Measurements from ENCODE around the gene ENTHD1. TPM values are rescaled to one million over a fixed set of nuclear protein-coding genes. Genes with fewer than 3 reads are reported as not detected.

ENTHD1 gene
- total RNA-seq, 2 donors from 2014 or later: 0.09 to 5.1 TPM

GRCh38 chr22:39718206-39718605 lies 175.4 kb downstream of the ENTHD1 start:
- DNase-seq (ENCODE audit: low spot score): no peak
- Histone ChIP-seq H3K4me3 (no peak overlapping the region), H3K4me1 (replicated peaks) (no peaks in the 10 kb centered on the region), H3K9me3 (no peaks in the 10 kb centered on the region), H3K27me3 (replicated peaks; ENCODE audit: insufficient read depth) (no peaks in the 10 kb centered on the region), H3K27ac (no peak overlapping the region), H3K36me3 (no peaks in the 10 kb centered on the region)
- intact Hi-C loops (cut with DNase I): no loop called here
- 71% methylated on average over 7 of the region's 7 CpGs for WGBS
- no peak for TF ChIP-seq POLR2A (IDR thresholded peaks at IDR 0.05)
- TF ChIP-seq, protein P1, sequence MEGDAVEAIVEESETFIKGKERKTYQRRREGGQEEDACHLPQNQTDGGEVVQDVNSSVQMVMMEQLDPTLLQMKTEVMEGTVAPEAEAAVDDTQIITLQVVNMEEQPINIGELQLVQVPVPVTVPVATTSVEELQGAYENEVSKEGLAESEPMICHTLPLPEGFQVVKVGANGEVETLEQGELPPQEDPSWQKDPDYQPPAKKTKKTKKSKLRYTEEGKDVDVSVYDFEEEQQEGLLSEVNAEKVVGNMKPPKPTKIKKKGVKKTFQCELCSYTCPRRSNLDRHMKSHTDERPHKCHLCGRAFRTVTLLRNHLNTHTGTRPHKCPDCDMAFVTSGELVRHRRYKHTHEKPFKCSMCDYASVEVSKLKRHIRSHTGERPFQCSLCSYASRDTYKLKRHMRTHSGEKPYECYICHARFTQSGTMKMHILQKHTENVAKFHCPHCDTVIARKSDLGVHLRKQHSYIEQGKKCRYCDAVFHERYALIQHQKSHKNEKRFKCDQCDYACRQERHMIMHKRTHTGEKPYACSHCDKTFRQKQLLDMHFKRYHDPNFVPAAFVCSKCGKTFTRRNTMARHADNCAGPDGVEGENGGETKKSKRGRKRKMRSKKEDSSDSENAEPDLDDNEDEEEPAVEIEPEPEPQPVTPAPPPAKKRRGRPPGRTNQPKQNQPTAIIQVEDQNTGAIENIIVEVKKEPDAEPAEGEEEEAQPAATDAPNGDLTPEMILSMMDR (IDR thresholded peaks at IDR 0.05): no peak
- no peak for TF ChIP-seq POLR2AphosphoS5 (IDR thresholded peaks at IDR 0.05)

DNA sequence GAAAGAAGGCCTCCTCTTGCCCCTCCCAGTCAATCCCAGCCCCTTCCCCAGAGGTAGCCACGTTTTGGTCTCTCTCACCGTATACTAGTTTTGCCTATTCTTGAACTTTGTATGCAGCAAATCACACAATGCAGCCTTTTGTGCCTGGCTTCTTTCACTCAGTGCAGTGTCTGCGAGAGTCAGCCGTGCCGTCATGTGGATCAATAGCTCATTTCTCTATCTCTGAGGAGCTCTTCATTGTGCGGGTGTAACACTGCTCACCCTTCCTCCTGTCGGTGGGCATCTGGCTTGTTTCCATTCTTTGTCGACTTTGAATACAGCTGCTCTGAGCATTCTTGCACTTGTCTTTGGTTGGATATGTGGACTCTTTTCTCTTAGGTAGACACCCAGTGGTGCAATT lies 176.5 kb downstream of the ENTHD1 start:
- no peaks in the 10 kb centered on the region for H3K9me3 ChIP-seq
- no peak overlapping the region for H3K4me3 ChIP-seq
- no peaks in the 10 kb centered on the region for H3K27me3 ChIP-seq (replicated peaks; ENCODE audit: insufficient read depth)
- no peak overlapping the region for H3K27ac ChIP-seq
- no peaks in the 10 kb centered on the region for H3K4me1 ChIP-seq (replicated peaks)
- 87% methylated on average over 8 of the region's 8 CpGs for WGBS
- no peaks in the 10 kb centered on the region for H3K36me3 ChIP-seq
- intact Hi-C loops (cut with DNase I): no loop called here
- DNase-seq (ENCODE audit: low spot score): no peak
- TF ChIP-seq POLR2A (IDR thresholded peaks at IDR 0.05): no peak

DNA sequence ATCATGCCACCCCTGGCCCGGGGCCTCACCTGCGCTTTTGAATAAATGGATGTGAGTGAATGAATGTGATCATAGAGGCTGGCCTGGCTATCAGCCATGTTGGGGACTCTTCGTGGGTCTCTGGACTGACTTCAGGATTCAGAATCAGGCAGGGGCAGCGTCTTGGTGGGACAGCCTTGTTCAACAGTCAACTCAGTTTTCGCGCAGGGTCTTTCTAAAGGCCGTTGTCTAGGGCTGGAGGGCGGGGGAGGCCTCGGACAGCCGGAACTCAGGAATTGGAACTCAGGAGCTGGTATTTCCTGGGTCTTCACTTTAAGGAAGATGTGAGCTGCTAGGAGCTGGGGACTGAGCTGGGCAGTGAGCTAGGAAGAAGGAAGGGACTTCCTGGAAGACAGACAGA lies 177.0 kb downstream of the ENTHD1 start:
- Histone ChIP-seq H3K36me3 (no peaks in the 10 kb centered on the region), H3K9me3 (no peaks in the 10 kb centered on the region), H3K27me3 (replicated peaks; ENCODE audit: insufficient read depth) (no peaks in the 10 kb centered on the region), H3K27ac (no peak overlapping the region), H3K4me1 (replicated peaks) (no peaks in the 10 kb centered on the region), H3K4me3 (no peak overlapping the region)
- intact Hi-C loops (cut with DNase I): no loop called here
- 94% methylated on average over 10 of the region's 10 CpGs for WGBS
- no peak for DNase-seq (ENCODE audit: low spot score)
- TF ChIP-seq POLR2A (IDR thresholded peaks at IDR 0.05): no peak
- TF ChIP-seq POLR2AphosphoS5 (IDR thresholded peaks at IDR 0.05): no peak
- TF ChIP-seq, protein P1 (IDR thresholded peaks at IDR 0.05): no peak

GRCh38 chr22:39715778-39716495 lies 177.6 kb downstream of the ENTHD1 start:
- Histone ChIP-seq H3K36me3 (no peaks in the 10 kb centered on the region), H3K4me1 (replicated peaks) (no peaks in the 10 kb centered on the region), H3K27ac (no peak overlapping the region), H3K4me3 (no peak overlapping the region), H3K27me3 (replicated peaks; ENCODE audit: insufficient read depth) (no peaks in the 10 kb centered on the region), H3K9me3 (no peaks in the 10 kb centered on the region)
- DNase-seq (ENCODE audit: low spot score): no peak
- TF ChIP-seq POLR2A (IDR thresholded peaks at IDR 0.05) (no peak), POLR2AphosphoS5 (IDR thresholded peaks at IDR 0.05) (no peak)
- TF ChIP-seq, protein P1 (IDR thresholded peaks at IDR 0.05): no peak
- intact Hi-C loops (cut with DNase I): no loop called here
- WGBS: 83% methylated on average over 25 of the region's 25 CpGs

GRCh38 chr22:39714321-39714720 lies 179.2 kb downstream of the ENTHD1 start:
- Histone ChIP-seq H3K27ac (no peak overlapping the region), H3K27me3 (replicated peaks; ENCODE audit: insufficient read depth) (no peaks in the 10 kb centered on the region), H3K4me1 (replicated peaks) (no peaks in the 10 kb centered on the region), H3K4me3 (no peak overlapping the region), H3K36me3 (no peaks in the 10 kb centered on the region), H3K9me3 (no peaks in the 10 kb centered on the region)
- WGBS: 91% methylated on average over 8 of the region's 8 CpGs
- DNase-seq (ENCODE audit: low spot score): no peak
- intact Hi-C loops (cut with DNase I): no loop called here
- TF ChIP-seq POLR2A (IDR thresholded peaks at IDR 0.05): no peak
- TF ChIP-seq POLR2AphosphoS5 (IDR thresholded peaks at IDR 0.05): no peak
- TF ChIP-seq, protein P1 (IDR thresholded peaks at IDR 0.05): no peak
